Fibroblast of skin of left quadriceps (primary cell): ENCODE data around the gene PRPH.
A peak's percentile ranks its signal among the peaks of the same experiment; 100 is the strongest.
"Not testable (repeated sequence)": the region's sequence is repeated elsewhere in the genome, so short reads cannot be mapped to it uniquely, and the experiment has no call there.

Source experiments
- DNase-seq, 2 experiments: peaks; one replicate each; pipeline ENCODE4 v3.0.0-alpha.2; 2013; ENCODE audit warnings: low read depth in 2 of 2

PRPH gene

DNA sequence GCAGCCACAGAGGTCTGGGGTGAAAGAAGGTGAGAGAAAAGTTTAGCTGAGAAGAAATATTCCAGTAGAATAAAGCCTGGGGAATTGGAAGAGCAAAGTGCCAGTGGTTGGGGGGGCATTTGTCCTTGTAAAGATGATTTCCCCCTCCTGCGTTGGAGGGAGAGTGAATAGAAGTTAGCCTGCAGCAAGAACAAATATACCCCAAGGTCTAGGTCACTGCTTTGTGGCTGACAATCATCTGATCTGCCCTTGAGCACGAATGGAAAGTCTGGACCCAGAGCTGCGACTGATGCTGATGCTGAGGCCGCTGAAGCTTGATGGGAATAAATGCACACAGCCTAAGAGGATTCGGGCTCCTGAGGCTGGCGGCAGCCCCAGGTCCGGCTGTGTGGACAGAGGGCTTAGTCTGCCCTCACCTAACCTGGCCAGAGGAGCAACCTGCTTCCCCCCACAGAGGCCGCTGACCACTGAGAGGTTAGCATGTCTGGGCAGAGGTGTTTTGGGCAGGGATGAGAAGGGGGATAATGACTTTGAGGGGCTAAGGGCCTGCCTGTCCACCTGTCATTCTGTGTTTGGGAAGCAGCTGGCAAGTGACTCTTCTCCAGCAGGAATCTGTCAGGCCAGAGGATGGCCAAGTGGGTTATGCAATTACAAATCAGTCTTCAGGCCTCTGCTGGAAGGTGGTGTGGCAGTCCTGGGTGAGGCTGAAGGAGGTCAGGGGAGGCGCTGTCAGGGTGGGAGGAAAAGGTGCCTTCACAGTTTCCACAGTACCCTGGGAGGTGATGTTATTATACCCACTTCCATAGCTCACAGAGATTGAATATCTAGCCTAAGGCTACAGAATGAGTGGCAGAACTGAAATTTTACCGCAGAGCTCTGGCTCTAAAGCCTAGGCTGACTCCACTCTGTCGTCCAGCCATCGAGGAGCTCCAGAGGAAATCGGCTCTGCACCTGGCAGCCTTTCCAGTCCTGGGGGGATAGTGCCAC is 18.4 kb upstream of the PRPH start:
- DNase-seq: no peak

DNA sequence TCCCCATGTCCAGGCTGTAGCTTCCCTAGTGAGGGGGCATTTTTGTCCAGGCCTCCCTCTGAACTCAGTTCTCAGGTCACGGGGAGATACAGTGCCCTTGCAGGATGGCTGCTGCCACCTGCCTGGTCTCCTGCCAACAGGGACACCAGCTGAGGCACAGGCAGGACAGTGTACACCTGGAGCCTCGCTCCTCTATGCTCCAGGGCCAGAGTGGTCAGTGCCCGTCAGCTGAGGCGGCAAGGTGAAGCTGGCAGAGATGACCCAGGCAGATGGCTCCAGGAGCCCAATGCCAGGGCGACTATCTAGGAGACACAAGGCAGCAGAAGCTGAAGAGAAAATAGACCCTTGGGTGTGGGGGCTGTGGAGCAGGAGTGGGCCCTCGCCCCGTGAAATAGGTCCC is 17.5 kb upstream of the PRPH start:
- no peak for DNase-seq

DNA sequence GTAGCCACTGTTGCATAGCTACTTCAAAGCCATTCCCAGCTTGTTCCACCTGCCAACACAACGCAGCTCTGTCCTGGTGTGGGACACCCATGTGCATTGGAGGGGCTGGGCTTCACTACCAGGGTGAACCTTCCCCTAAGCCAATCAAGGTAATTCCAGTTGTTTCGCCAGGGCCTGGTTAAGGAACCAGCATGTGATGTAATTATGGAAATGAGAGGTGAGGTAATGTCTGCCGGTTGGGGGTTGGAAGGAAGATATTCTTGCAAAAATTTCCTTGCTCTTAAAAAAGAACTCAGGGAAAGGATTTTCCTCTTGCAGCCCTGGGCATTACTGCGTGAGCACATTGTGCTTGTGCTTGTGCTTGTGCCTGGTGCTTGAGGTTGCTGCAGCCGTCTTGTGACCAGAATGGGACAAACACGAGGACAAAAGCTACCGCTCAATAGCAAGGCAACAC is 15.2 kb upstream of the PRPH start:
- no peak for DNase-seq

DNA sequence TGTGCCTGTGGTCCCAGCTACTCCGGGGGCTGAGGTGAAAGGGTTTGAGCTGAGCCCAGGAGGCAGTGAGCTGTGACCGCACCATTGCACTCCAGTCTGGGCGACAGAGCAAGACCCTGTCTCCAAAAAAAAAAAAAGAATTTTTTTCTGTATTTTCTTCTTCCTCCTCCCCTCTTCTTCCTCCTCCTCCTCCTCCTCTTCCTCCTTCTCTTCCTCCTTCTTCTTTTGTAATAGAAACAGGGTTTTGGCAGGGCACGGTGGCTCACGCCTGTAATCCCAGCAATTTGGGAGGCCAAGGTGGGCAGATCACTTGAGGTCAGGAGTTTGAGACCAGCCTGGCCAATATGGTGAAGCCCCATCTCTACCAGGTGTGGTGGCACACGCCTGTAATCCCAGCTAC is 14.4 kb upstream of the PRPH start:
- DNase-seq: not testable (repeated sequence)

DNA sequence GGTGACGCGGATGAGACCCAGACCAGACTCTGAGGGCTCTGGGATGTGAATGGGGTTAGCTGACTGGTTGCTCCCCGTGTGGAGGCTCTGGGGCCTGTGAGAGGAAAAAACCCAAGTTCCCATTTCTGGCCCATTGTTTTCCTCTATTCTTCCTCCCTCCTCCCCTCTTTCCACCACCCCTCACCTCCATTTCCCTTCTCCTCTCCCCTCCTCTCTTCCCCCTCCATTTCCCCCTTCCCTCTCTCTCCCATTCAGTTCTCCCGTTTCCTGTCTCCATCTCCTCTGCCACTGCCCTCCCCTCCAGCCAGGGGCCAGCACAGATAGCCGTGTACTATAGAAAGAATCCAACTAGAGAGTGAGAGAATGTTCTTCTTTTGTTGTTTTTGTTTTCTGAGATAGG is 12.6 kb upstream of the PRPH start:
- DNase-seq: no peak

DNA sequence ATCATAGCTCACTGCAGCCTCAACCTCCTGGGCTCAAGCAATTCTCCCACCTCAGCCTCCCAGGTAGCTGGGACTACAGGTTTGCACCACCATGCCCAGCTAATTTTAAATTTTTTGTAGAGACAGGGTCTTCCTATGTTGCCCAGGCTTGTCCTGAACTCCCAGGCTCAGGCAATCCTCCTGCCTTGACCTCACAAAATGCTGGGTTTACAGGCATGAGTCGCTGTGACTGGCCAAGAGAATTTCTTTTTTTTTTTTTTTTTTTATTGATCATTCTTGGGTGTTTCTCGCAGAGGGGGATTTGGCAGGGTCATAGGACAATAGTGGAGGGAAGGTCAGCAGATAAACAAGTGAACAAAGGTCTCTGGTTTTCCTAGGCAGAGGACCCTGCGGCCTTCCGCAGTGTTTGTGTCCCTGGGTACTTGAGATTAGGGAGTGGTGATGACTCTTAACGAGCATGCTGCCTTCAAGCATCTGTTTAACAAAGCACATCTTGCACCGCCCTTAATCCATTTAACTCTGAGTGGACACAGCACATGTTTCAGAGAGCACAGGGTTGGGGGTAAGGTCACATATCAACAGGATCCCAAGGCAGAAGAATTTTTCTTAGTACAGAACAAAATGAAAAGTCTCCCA is 12.1 kb upstream of the PRPH start:
- DNase-seq: not testable (repeated sequence)

DNA sequence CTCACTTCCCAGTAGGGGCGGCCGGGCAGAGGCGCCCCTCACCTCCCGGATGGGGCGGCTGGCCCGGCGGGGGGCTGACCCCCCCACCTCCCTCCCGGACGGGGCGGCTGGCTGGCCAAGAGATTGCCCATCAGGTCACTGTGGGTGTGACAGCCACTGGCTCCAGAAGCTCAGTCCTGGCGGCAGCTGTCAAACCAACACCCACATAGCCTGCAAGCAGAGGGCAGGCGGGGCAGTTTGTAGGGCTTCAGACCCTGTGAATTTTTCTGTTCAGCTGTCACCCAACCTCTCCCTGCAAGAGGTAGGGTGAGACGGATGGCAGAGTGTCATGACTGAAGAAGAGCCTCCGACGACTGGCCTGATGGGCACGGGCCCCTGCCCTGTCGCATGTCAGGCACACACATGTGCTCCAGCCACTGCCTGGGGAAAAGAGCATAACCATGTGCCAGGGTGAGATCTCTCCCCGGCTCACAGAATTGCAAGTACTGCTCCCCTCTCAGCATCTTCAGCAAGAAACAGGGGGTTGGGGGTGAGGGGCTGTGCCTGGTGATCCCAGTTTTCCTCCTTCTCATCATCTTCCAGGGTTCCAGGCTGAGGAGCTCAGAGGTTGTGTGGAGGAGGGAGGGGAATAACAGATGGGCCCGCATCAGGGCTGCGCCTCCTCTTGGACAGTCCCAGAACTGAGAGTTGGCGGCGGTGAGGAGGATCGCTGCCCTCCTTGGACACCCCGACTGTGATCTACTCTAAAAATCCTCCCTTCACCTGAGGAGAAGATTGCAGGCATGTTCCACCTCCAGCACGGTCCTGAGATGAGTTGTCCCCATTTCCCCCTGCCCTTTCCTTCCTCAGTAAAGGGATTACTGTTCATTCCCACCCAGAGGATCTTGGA is 11.2 kb upstream of the PRPH start:
- no peak for DNase-seq

DNA sequence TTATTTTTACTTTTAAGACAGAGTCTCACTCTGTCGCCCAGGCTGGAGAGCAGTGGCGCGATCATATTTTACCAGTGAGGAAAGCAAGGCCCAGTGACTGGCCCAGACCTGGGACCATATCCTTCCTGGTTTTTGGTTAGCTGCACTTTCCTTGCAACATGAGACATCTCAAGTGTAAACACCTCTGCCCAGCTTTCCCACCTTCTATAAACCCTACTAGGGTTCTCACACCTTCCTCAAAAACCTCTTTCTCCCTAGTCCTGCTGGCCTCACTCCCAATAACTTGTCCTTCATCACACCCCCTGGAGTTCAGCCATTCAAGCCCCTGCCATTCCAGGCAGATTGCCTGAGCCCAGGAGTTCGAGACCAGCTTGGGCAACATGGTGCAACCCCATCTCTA is 10.3 kb upstream of the PRPH start:
- DNase-seq: no peak

DNA sequence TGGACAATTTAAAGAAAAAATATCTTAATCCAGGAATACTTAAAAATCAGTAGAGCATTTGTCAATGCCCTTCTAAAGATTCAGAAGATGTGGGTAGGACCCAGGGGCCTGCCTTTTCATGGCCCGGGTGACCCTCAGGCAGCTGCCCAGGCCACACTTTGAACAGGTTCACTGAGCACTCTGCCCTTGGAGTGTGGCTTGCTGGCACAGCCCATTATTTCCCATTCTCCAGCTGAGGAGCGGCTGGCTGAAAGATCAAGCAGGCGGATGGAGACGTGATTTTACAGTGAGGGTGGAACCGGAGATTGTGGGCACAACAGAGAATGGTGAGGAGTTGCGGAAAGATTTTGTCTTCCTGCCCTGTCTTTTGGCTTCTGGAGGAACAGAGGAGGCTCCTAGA is 7.1 kb upstream of the PRPH start:
- no peak for DNase-seq

DNA sequence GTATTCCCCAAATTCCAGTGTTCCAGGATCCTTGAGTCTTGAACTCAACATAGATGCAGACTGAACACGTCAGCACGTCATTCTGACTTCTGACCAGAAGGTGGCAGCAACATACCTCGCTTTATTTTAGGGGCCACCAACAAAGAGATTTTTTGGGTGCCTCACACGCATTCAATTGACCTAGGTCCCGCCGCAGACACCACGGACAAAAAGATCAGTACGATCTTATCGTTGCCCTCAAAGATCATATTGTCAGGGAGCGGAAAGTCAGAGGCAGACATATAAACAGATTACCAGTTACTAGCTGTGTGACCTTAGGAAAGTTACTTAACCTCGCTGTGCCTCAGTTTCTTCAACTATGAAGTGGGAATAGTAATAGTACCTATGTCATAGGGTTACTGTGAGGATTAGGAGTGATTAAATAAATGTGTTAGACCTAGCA is 6.5 kb upstream of the PRPH start:
- DNase-seq: peak in 1 of 2 experiments; percentile 18

DNA sequence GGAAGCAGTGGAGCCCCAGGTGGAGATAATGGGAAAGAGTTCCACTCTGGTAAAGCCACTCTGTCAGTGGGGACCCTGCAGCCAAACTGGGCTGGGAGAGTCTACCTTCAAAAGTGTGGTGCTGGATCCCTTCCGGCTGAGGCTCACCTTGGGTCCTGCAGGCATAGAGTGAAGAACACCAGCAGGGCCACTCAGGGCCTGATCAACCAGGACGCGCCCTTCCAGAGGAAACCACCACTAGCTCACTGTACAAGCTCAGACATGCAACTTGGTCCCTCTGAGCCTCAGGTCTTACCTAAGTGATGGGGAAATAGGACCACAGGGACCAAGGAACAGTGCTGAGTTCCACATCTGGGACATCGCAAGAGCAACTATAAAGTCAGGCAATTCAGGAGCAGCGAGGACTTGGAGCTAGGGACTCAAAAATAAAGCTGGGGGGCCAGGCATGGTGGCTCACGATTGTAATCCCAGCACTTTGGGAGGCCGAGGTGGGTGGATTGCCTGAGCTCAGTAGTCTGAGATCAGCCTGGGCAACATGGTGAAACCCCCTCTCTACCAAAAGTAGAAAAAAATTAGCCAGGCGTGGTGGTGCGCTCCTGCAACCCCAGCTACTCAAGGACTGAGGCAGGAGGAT is 5.9 kb upstream of the PRPH start:
- no peak for DNase-seq

DNA sequence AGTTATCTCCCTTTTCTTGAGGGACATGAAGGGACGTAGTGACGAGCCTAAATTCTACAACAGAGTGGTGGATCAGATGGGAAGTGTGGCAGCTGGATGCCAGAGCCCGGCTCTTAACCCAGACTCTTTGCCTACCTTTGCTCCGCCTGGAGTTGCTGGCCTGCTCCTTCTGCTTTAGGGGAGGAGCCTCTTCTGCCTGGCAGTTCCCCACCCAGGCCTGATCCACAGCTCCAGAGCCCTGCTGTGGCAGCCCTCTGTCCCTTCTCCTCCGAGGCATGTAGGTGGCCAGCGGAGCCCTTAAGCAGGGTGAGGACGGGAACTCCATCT is 2.3 kb upstream of the PRPH start:
- no peak for DNase-seq

DNA sequence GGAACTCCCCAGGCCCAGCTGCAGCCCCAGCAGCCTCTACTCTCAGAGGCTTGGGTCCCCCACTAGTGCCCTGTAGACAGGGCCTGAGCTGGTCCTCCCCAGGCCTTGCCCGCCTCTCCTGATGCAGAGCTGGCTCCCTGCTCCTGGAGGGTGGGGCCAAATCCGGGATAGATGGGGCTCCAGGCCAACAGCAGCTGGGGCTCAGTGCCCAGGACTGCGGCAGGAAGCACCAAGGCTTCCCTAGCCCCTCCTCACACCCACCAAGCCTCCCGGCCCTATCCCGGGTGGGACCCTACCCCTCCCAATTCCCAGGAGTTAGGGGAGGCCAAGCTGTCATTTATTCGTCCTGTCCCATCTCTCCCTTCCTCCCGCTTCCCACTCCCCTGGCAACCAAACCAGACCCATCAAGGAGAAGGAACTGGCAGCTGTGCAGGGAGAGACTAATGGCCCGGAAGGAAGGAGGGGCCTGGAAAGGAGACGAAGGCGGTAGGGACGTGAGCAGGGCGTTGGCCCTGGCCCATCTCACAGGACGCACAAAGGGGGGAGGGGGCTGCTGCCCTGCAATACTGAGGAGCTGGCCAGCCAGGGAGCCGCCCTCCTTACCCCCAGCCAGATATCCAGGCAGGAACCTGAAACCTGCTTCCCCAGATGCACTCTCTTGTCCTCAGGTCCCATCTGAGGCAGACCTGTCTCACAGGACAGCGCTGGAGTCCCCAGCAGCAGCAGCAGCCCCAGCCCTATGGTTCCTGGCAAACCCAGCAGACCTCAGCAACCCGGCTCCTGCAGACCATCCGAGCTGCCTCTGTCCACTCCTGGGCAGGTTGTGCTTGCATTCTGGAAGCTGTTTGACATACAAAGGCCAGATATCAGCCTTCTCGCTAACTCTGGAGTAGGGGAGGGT is 1.6 kb upstream of the PRPH start:
- no peak for DNase-seq

DNA sequence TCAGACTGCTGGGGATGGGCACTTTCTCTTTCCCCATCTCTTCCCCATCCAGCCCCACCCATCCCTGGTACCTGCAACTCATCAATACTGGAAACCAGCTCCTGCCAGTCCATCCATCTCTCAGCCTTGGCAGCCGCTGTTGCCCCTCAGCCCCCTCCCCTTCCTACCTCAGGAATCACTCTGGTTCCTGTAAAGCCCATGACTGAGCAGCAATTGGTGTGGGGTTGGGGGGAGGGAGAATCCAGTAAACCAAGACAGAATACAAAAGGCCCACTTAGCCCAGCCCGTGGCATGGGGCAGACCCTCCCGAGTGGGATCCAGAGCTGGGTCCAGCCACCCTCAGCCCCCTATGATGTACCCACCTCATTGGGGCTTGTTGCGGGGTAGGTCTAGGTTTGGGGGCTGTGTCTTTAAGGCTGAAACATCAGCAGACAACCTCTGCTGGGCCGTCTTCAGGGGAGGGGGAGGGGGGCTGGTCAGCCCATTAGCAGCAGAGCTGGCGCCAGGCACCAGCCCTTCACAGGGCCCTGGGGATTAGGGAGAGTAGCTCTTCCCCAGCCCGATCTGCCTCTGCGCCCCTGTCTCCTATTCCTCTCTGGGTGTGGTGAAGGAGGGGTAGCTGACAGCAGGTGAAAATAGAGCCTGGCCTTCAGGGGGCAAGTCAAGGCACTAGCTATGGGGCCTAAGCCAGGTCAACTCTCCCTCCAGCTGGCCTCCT is 702 bp upstream of the PRPH start:
- DNase-seq: no peak

DNA sequence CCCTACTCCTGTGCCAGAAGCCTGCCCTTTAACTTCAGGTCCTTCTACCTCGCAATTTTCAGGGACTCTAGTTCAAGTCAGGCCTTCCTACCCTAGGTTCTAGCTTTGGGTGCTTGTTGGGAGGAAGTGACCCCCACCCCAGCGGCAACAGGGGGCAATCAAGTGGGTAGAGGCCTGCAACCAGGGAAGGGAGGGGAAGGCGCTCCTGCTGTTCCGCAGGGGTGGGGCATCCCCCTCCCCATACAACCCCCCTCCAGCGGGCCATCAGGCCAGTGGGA is 204 bp upstream of the PRPH start:
- DNase-seq: no peak

DNA sequence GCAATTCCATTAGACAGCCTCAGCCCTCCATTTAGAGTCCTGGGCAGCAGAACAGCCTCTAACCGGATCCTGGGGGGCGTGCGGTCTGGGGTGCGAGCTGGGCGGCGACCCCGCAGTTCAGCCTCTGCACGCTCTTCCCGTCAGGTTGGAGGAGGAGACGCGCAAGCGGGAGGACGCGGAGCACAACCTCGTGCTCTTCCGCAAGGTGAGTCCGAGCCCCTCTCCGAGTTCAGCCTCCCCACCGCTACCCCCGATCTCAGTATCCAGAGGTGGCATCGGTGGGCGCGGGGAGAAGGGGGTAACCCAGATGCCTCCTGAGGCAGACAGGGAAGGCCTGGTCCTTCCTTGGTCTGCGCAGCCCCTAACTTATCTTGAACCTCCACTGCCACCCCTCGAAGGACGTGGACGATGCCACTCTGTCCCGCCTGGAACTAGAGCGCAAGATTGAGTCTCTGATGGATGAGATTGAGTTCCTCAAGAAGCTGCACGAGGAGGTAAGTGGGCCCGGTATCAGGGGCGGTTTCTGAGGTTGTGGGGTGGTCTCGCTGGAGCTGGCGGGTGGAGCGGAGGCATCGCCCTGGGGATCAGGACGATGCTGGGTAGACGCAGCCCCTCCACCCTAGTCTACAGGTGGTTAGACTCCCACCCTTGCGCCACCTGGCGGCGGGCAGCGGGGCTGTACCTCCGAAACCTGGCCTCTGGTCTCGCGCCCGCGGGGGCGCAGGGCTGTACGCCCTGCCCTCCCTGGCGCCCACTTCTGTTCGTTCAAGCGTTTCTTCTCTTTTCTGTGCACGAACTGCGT is 1.3 kb downstream of the PRPH start:
- DNase-seq: no peak

DNA sequence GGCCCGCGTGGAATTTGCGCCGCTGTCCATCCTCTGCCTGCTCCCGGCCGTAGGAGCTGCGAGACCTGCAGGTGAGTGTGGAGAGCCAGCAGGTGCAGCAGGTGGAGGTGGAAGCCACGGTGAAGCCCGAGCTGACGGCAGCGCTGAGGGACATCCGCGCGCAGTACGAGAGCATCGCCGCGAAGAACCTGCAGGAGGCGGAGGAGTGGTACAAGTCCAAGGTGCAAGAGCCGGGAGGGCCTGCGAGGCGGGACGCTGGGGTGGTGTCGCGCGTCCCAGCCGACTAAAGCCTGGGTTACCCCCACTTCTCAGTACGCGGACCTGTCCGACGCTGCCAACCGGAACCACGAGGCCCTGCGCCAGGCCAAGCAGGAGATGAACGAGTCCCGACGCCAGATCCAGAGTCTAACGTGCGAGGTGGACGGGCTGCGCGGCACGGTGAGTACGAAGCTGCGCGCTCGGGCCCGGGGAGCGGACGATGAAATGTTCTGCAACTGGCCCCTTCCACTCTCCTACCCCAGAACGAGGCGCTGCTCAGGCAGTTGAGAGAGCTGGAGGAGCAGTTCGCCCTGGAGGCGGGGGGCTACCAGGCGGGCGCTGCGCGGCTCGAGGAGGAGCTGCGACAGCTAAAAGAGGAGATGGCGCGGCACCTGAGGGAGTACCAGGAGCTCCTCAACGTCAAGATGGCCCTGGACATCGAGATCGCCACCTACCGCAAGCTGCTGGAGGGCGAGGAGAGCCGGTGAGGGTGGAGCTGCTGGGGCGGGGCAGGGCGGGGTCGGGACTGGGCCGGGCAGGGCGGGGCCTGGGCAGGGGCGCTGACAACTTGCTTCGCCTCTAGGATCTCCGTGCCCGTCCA is 2.1 kb downstream of the PRPH start:
- DNase-seq: no peak

DNA sequence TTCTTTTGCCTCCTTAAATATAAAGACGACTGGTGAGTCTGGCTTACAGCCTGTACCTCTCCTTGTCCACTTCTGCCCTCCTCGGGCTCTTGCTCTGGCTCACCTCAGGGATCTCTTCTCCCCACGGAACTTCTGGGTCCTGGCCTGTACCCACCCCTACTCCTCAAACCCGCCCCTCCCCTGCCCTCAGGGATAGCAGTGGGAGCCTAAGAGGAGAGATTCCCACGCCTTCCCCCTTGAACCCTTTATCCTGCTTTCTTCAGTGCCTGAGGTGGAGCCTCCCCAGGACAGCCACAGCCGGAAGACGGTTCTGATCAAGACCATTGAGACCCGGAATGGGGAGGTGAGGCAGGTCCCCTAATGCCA is 2.7 kb downstream of the PRPH start:
- DNase-seq: no peak

DNA sequence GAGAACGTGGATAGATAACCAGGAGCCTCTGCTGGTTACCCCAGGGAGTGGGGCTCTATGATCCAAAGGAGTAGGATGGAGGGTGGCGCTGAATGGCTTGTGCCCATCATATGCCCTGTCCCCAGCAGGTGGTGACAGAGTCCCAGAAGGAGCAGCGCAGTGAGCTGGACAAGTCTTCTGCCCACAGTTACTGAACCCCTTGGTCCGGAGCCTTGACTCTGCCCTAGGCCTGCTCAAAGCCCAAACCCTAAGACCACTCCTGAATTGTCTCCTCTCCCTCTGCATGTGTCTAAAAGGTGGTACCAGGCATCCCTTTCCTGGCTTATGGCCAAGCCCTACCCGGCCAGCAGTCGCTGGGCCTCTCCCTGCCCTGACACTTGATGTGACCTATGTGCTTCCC is 3.2 kb downstream of the PRPH start:
- no peak for DNase-seq
